ENCODE data around the gene COA5. TPM values are rescaled to one million over a fixed set of nuclear protein-coding genes. Genes with fewer than 3 reads are reported as not detected.

COA5 gene
- total and polyA plus RNA-seq, 4 donors, result 9.7 to 42.0 (median 19.5) TPM

GRCh38 chr2:98614024-98614739, 5.9 kb upstream of the COA5 start:
- Histone ChIP-seq H3K4me1 (ENCODE audit: control insufficient read depth in 4 of 4, insufficient read depth in 4 of 4, low read length in 3 of 4) (peaks cover 6 to 14% (median 14%) of the 10 kb centered on the region in 4 donors), H3K9me3 (ENCODE audit: control insufficient read depth in 4 of 4, low read length in 3 of 4) (no peaks in the 10 kb centered on the region), H3K27me3 (ENCODE audit: control insufficient read depth in 4 of 4, insufficient read depth in 4 of 4, low read length in 3 of 4) (no peaks in the 10 kb centered on the region), H3K4me3 (ENCODE audit: low read depth in 1 of 3, low read length in 3 of 3) (no peak overlapping the region), H3K36me3 (ENCODE audit: control insufficient read depth in 4 of 4, insufficient read depth in 3 of 4, low read depth in 1 of 4, low read length in 3 of 4) (peaks cover 3 to 54% (median 46%) of the 10 kb centered on the region in 4 donors), H3K9ac (ENCODE audit: low read depth in 1 of 2, low read length in 2 of 2) (no peak overlapping the region), H3K27ac (ENCODE audit: low read depth in 1 of 2, low read length in 2 of 2) (no peak overlapping the region)
- WGBS, result 97% methylated on average over 9 of the region's 9 CpGs
- no peak for DNase-seq (ENCODE audit: low spot score)
- TF ChIP-seq MAX (IDR thresholded peaks at IDR 0.05) (no peak), RAD21 (IDR thresholded peaks at IDR 0.05) (no peak), NR2F2 (IDR thresholded peaks at IDR 0.05) (no peak), JUND (IDR thresholded peaks at IDR 0.05) (no peak), HNF4A (conservative IDR thresholded peaks at IDR 0.05) (no peak), TAF1 (conservative IDR thresholded peaks at IDR 0.05) (no peak), EGR1 (IDR thresholded peaks at IDR 0.05; ENCODE audit: low read depth in 2 of 2) (no peak), SP1 (IDR thresholded peaks at IDR 0.05) (no peak), HNF4G (IDR thresholded peaks at IDR 0.05) (no peak), RXRA (IDR thresholded peaks at IDR 0.05) (no peak), YY1 (IDR thresholded peaks at IDR 0.05) (no peak), REST (IDR thresholded peaks at IDR 0.05) (no peak)

- no peak for DNase-seq (ENCODE audit: low spot score)
- Histone ChIP-seq H3K4me1 (ENCODE audit: control insufficient read depth in 4 of 4, insufficient read depth in 4 of 4, low read length in 3 of 4) (peaks cover 16 to 44% (median 34%) of the 10 kb centered on the region in 4 donors), H3K27ac (ENCODE audit: low read depth in 1 of 2, low read length in 2 of 2) (peak overlapping the region; percentile 85 to 96)
These were observed 771 bp upstream of the COA5 start for GRCh38 chr2:98608962-98609604.

More at GRCh38 chr2:98608962-98609604, 771 bp upstream of the COA5 start:
- H3K36me3 ChIP-seq (ENCODE audit: control insufficient read depth in 4 of 4, insufficient read depth in 3 of 4, low read depth in 1 of 4, low read length in 3 of 4), result peaks cover 2 to 29% (median 21%) of the 10 kb centered on the region in 4 donors
- WGBS, result 2% methylated on average over 29 of the region's 29 CpGs
- peak overlapping the region; percentile 94 to 97 for H3K9ac ChIP-seq (ENCODE audit: low read depth in 1 of 2, low read length in 2 of 2)
- no peaks in the 10 kb centered on the region for H3K27me3 ChIP-seq (ENCODE audit: control insufficient read depth in 4 of 4, insufficient read depth in 4 of 4, low read length in 3 of 4)
- H3K4me3 ChIP-seq (ENCODE audit: low read depth in 1 of 3, low read length in 3 of 3), result peak overlapping the region; percentile 70 to 97 (median 82)
- no peak for TF ChIP-seq ATF3 (IDR thresholded peaks at IDR 0.05)
- no peak for TF ChIP-seq HNF4A (conservative IDR thresholded peaks at IDR 0.05)
- no peak for TF ChIP-seq CTCF (IDR thresholded peaks at IDR 0.05; ENCODE audit: low read depth, low read length, missing input control)
- H3K9me3 ChIP-seq (ENCODE audit: control insufficient read depth in 4 of 4, low read length in 3 of 4), result no peaks in the 10 kb centered on the region

Data from liver (tissue), 9 donors.